Measurements from ENCODE around the gene COL1A2. TPM values are rescaled to one million over a fixed set of nuclear protein-coding genes. Genes with fewer than 3 reads are reported as not detected.

Gene COL1A2
- total RNA-seq, 2 experiments from 2014 or later = 0.28 to 0.33 TPM

DNA sequence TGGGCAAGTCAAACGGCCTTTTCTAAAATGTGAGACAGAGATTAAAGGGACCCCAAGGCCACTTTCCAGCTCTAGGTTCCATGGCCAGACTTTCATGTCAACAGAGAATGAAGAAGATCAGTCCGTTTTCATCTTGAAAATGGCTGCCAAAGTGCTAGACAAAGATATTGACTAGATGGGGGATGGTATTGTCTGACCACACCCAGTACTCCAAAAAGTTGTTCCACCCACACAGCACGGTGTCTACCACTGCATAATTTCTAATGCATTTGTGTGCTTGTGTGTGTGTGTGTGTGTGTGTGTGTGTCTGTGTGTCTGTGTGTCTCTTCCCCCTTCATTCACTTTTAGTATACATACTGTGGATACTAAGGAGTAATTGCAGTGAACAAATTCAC is 1.3 kb downstream of the COL1A2 start:
- Mint-ChIP-seq H3K27me3 (peaks cover 69% of the 10 kb centered on the region), H3K4me3 (no peak overlapping the region), H3K4me1 (ENCODE audit: low read depth) (peaks cover 10% of the 10 kb centered on the region), H3K36me3 (ENCODE audit: low read depth) (no peaks in the 10 kb centered on the region), H3K27ac (no peak overlapping the region), H3K9me3 (no peaks in the 10 kb centered on the region)
- H3K9me3 ChIP-seq (ENCODE audit: control insufficient read depth in 1 of 2, insufficient read depth in 1 of 2, low read length in 2 of 2) = no peaks in the 10 kb centered on the region
- POLR2A ChIA-PET = no interaction called here
- peaks cover 19 to 39% of the 10 kb centered on the region in 2 experiments for H3K27me3 ChIP-seq (ENCODE audit: control insufficient read depth in 1 of 2, insufficient read depth in 2 of 2, low read length in 2 of 2)
- DNase-seq (no peak), ATAC-seq (ENCODE audit: poor library complexity) (no peak)
- H3K4me1 ChIP-seq (ENCODE audit: insufficient read depth, low read length) = peaks cover 12% of the 10 kb centered on the region
- no peaks in the 10 kb centered on the region for H3K36me3 ChIP-seq (ENCODE audit: insufficient read depth, low read length)
- H3K4me3 ChIP-seq (ENCODE audit: low read length) = no peak overlapping the region
- intact Hi-C loops (cut with DNase I, micrococcal nuclease) = no loop called here
- CTCF ChIA-PET = interaction anchor here (1.0 kb wide), 1 partner anchor 9 kb away, joined by 3 read pairs; no protein-coding TSS in a partner anchor
- TF ChIP-seq, protein P1, sequence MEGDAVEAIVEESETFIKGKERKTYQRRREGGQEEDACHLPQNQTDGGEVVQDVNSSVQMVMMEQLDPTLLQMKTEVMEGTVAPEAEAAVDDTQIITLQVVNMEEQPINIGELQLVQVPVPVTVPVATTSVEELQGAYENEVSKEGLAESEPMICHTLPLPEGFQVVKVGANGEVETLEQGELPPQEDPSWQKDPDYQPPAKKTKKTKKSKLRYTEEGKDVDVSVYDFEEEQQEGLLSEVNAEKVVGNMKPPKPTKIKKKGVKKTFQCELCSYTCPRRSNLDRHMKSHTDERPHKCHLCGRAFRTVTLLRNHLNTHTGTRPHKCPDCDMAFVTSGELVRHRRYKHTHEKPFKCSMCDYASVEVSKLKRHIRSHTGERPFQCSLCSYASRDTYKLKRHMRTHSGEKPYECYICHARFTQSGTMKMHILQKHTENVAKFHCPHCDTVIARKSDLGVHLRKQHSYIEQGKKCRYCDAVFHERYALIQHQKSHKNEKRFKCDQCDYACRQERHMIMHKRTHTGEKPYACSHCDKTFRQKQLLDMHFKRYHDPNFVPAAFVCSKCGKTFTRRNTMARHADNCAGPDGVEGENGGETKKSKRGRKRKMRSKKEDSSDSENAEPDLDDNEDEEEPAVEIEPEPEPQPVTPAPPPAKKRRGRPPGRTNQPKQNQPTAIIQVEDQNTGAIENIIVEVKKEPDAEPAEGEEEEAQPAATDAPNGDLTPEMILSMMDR (IDR thresholded peaks at IDR 0.05) = no peak
- no peak overlapping the region for H3K27ac ChIP-seq (ENCODE audit: low read depth in 1 of 2, low read length in 2 of 2)

DNA sequence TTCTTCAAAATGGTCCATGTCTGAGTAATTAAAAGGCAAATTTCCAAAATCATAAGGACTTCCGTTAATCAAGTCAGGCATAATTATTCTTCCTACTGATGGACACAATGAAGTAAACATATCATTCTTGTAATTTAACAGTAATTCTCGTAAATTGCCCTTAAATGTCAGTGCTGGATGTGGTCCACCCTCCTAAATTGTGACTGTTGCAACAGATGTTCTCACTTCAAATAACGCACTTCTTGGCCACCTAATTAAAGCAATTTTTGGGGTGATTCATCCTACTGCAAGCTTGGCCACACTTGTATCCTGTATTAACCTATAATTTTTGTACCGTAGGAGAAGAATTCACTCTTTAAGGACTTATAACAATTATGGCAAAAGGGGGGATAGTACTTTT is 1.9 kb downstream of the COL1A2 start:
- TF ChIP-seq, protein P1 (IDR thresholded peaks at IDR 0.05) = no peak
- H3K27ac Mint-ChIP-seq = no peak overlapping the region
- peaks cover 12% of the 10 kb centered on the region for H3K4me1 ChIP-seq (ENCODE audit: insufficient read depth, low read length)
- H3K27ac ChIP-seq (ENCODE audit: low read depth in 1 of 2, low read length in 2 of 2) = no peak overlapping the region
- H3K27me3 Mint-ChIP-seq = peaks cover 64% of the 10 kb centered on the region
- H3K4me1 Mint-ChIP-seq (ENCODE audit: low read depth) = peaks cover 10% of the 10 kb centered on the region
- peaks cover 19 to 39% of the 10 kb centered on the region in 2 experiments for H3K27me3 ChIP-seq (ENCODE audit: control insufficient read depth in 1 of 2, insufficient read depth in 2 of 2, low read length in 2 of 2)
- intact Hi-C loops (cut with DNase I, micrococcal nuclease) = no loop called here
- no peak for ATAC-seq (ENCODE audit: poor library complexity)
- no peaks in the 10 kb centered on the region for H3K36me3 Mint-ChIP-seq (ENCODE audit: low read depth)
- no peaks in the 10 kb centered on the region for H3K9me3 ChIP-seq (ENCODE audit: control insufficient read depth in 1 of 2, insufficient read depth in 1 of 2, low read length in 2 of 2)
- no peaks in the 10 kb centered on the region for H3K36me3 ChIP-seq (ENCODE audit: insufficient read depth, low read length)
- no peak overlapping the region for H3K4me3 ChIP-seq (ENCODE audit: low read length)
- ChIA-PET CTCF (no interaction called here), POLR2A (no interaction called here)
- DNase-seq = no peak
- no peak overlapping the region for H3K4me3 Mint-ChIP-seq
- H3K9me3 Mint-ChIP-seq = no peaks in the 10 kb centered on the region

DNA sequence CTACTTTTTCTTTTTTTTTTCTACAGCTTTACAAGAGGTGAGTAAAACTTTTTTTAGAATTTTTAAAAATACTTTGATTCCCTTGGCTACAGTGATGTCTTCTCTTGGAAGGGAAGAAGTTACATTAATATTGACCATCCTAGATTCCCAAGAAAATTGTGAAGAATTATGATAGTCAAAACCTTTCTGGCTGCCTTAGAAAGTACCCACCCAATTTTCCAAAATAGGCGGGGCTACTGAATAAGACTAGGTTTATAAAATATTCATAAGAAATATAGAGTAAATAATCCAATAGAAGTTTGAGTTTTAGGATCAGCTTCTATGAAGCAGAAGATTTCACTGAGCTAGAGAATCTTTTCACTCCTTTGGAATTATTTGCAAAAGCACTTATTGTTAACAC is 3.0 kb downstream of the COL1A2 start:
- DNase-seq = no peak
- CTCF ChIA-PET = no interaction called here
- POLR2A ChIA-PET = no interaction called here
- Mint-ChIP-seq H3K27ac (no peak overlapping the region), H3K4me3 (no peak overlapping the region), H3K9me3 (no peaks in the 10 kb centered on the region), H3K36me3 (ENCODE audit: low read depth) (no peaks in the 10 kb centered on the region), H3K27me3 (peaks cover 60% of the 10 kb centered on the region), H3K4me1 (ENCODE audit: low read depth) (peaks cover 10% of the 10 kb centered on the region)
- Histone ChIP-seq H3K9me3 (ENCODE audit: control insufficient read depth in 1 of 2, insufficient read depth in 1 of 2, low read length in 2 of 2) (no peaks in the 10 kb centered on the region), H3K27ac (ENCODE audit: low read depth in 1 of 2, low read length in 2 of 2) (no peak overlapping the region), H3K27me3 (ENCODE audit: control insufficient read depth in 1 of 2, insufficient read depth in 2 of 2, low read length in 2 of 2) (peaks cover 19 to 39% of the 10 kb centered on the region in 2 experiments), H3K4me1 (ENCODE audit: insufficient read depth, low read length) (peaks cover 12% of the 10 kb centered on the region), H3K4me3 (ENCODE audit: low read length) (no peak overlapping the region), H3K36me3 (ENCODE audit: insufficient read depth, low read length) (no peaks in the 10 kb centered on the region)
- TF ChIP-seq, protein P1 (IDR thresholded peaks at IDR 0.05) = no peak
- no peak for ATAC-seq (ENCODE audit: poor library complexity)
- intact Hi-C loops (cut with DNase I, micrococcal nuclease) = no loop called here

Data from CD4-positive, alpha-beta T cell (primary cell).